PC-9 (cell line): ENCODE results near the gene ZBTB7C. TPM values are rescaled to one million over a fixed set of nuclear protein-coding genes. Genes with fewer than 3 reads are reported as not detected.

Experiments used
- BruUV-seq: library from RNA; stranded (reverse); fragments of 400-500 nt; replicated peaks from 2 replicates; lab custom pipeline; 2021; lab: Mats Ljungman, UMichigan
- CTCF ChIA-PET: fragments of 300-600 bp; sonication (Branson Sonifier 250); formaldehyde crosslinking; loops from one replicate; lab custom pipeline; 2022; ENCODE audit warnings: antibody characterized with exemption; lab: Charles Lee
- POLR2A ChIA-PET: fragments of 300-600 bp; sonication (Branson Sonifier 250); formaldehyde crosslinking; loops from one replicate; lab custom pipeline; 2022; ENCODE audit warnings: antibody characterized with exemption; ENCODE audit not compliant: unreplicated experiment; lab: Charles Lee
- DNase-seq, 2 experiments: peaks; one replicate each; pipeline versions ENCODE4 v3.0.0 to v3.0.0-alpha.2; 2015 to 2022; ENCODE audit warnings: mixed read lengths in 1 of 2
- H2AFZ ChIP-seq: fragments of 200-600 bp; sonication (generic); 2 replicates; pipeline ENCODE4 v1.8.1; 2017; ENCODE audit warnings: antibody characterized with exemption
- H3F3A ChIP-seq: fragments of 200-600 bp; sonication (generic); 2 replicates; pipeline ENCODE4 v1.8.1; 2017; ENCODE audit warnings: antibody characterized with exemption, mild to moderate bottlenecking, low read depth; ENCODE audit not compliant: insufficient read depth
- H3K27ac ChIP-seq: fragments of 200-600 bp; sonication (generic); 2 replicates; pipeline ENCODE4 v1.6.1; 2016; ENCODE audit warnings: mixed run types
- H3K27me3 ChIP-seq: fragments of 200-600 bp; sonication (generic); 2 replicates; pipeline ENCODE4 v1.6.1; 2016; ENCODE audit warnings: low read depth, mixed run types; ENCODE audit not compliant: insufficient read depth
- H3K36me3 ChIP-seq: fragments of 200-600 bp; sonication (generic); 2 replicates; pipeline ENCODE4 v1.6.1; 2016; ENCODE audit warnings: low read depth, mixed run types
- H3K4me1 ChIP-seq: fragments of 200-600 bp; sonication (generic); replicated peaks from 2 replicates; pipeline ENCODE4 v1.6.1; 2016; ENCODE audit warnings: mixed run types; ENCODE audit not compliant: insufficient read depth
- H3K4me2 ChIP-seq: fragments of 200-600 bp; sonication (generic); 2 replicates; pipeline ENCODE4 v1.6.1; 2017; ENCODE audit warnings: mixed run types
- H3K4me3 ChIP-seq: fragments of 200-600 bp; sonication (generic); 2 replicates; pipeline ENCODE4 v1.6.1; 2016; ENCODE audit warnings: mixed run types
- H3K79me2 ChIP-seq: fragments of 200-600 bp; sonication (generic); 2 replicates; pipeline ENCODE4 v1.6.1; 2017; ENCODE audit warnings: low read depth, mixed run types
- H3K9me2 ChIP-seq: fragments of 200-600 bp; sonication (generic); 2 replicates; pipeline ENCODE4 v1.8.1; 2017; ENCODE audit warnings: mild to moderate bottlenecking; ENCODE audit not compliant: insufficient read depth
- H3K9me3 ChIP-seq: fragments of 200-600 bp; sonication (generic); 2 replicates; pipeline ENCODE4 v1.8.1; 2016; ENCODE audit warnings: low read depth; ENCODE audit not compliant: insufficient read depth
- H4K20me1 ChIP-seq: fragments of 200-600 bp; sonication (generic); 2 replicates; pipeline ENCODE4 v1.8.1; 2017; ENCODE audit not compliant: insufficient read depth
- CTCF ChIP-seq: fragments of 200-600 bp; sonication (generic); conservative IDR thresholded peaks from 2 replicates; pipeline ENCODE4 v1.6.1; 2017; ENCODE audit warnings: mixed run types, antibody characterized with exemption, mild to moderate bottlenecking, moderate library complexity
- EZH2 ChIP-seq: fragments of 200-600 bp; sonication (generic); IDR thresholded peaks from 2 replicates; pipeline ENCODE4 v1.8.0; 2017; ENCODE audit warnings: antibody characterized with exemption, low read depth
- intact Hi-C: fragments of 100-400 bp; cut with micrococcal nuclease; formaldehyde crosslinking; loops from one replicate; pipeline ENCODE4 v1.10.0; 2022; ENCODE audit not compliant: unreplicated experiment
- total RNA-seq: library from RNA; stranded (reverse); gene quantifications from 2 replicates; pipeline ENCODE4 v1.2.3, GENCODE V29; 2021

The ZBTB7C gene
- total RNA-seq, 1 experiment from 2014 or later: not detected

DNA sequence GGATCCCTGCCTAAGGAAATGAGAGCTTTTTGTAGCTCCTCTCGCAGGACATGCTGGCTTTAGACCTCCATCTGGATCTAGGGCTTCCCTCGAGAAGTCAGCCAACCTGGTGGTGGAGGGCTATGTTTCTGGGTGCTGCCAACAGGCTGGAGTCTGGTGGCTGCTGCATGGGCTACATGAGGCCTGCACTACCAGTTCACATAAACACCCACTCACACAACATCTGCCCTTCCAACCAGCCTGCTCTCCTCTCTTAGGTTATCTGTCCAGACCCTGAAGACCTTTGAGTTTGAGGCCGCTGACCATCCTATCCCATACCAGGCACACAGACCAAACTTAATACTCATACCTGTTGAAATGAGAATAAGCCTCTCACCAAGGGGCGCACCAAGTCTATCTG is 427.4 kb downstream of the ZBTB7C start:
- ChIA-PET CTCF (no interaction called here), POLR2A (no interaction called here)
- DNase-seq: no peak
- no peak overlapping the region for H3K4me3 ChIP-seq
- H4K20me1 ChIP-seq: no peaks in the 10 kb centered on the region
- no peaks in the 10 kb centered on the region for H3F3A ChIP-seq
- H3K4me1 ChIP-seq: peaks cover 6% of the 10 kb centered on the region; the same call in 1 of the 2 replicates
- H3K9me3 ChIP-seq: no peaks in the 10 kb centered on the region
- BruUV-seq: no TSS peak
- no peak overlapping the region for H3K27ac ChIP-seq
- no peaks in the 10 kb centered on the region for H3K9me2 ChIP-seq
- no peak overlapping the region for H2AFZ ChIP-seq
- H3K79me2 ChIP-seq: no peaks in the 10 kb centered on the region
- intact Hi-C loops: no loop called here
- no peaks in the 10 kb centered on the region for H3K36me3 ChIP-seq
- H3K27me3 ChIP-seq: no peaks in the 10 kb centered on the region
- H3K4me2 ChIP-seq: no peak overlapping the region
- TF ChIP-seq CTCF (no peak), EZH2 (no peak)

DNA sequence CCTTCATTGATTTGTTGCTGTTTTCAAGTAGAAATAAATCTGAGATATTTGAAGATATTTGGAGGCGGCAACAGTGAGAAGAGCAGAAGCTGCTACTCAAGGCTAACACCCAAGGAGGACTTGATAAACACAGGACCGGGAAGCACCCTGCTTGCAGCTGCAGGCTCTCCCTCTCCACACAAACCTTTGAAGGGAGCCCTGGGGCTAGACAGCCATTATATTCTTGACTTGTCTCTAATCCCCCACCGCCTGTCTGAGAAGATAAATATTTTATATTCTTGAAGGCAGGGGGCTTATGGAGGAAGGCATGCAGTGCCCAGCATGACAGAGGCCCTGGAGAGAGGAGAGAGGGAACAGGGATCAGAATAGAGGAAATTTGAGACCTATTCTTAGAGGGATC is 427.9 kb downstream of the ZBTB7C start:
- ChIA-PET CTCF (no interaction called here), POLR2A (no interaction called here)
- no peaks in the 10 kb centered on the region for H3K27me3 ChIP-seq
- H3K27ac ChIP-seq: no peak overlapping the region
- no peak overlapping the region for H2AFZ ChIP-seq
- no peak overlapping the region for H3K4me3 ChIP-seq
- H3K79me2 ChIP-seq: no peaks in the 10 kb centered on the region
- H4K20me1 ChIP-seq: no peaks in the 10 kb centered on the region
- no TSS peak for BruUV-seq
- H3K9me2 ChIP-seq: no peaks in the 10 kb centered on the region
- H3K9me3 ChIP-seq: no peaks in the 10 kb centered on the region
- H3K4me2 ChIP-seq: no peak overlapping the region
- DNase-seq: no peak
- TF ChIP-seq EZH2 (no peak), CTCF (no peak)
- H3K36me3 ChIP-seq: no peaks in the 10 kb centered on the region
- H3F3A ChIP-seq: no peaks in the 10 kb centered on the region
- intact Hi-C loops: no loop called here
- H3K4me1 ChIP-seq: peaks cover 6% of the 10 kb centered on the region; the same call in 1 of the 2 replicates

DNA sequence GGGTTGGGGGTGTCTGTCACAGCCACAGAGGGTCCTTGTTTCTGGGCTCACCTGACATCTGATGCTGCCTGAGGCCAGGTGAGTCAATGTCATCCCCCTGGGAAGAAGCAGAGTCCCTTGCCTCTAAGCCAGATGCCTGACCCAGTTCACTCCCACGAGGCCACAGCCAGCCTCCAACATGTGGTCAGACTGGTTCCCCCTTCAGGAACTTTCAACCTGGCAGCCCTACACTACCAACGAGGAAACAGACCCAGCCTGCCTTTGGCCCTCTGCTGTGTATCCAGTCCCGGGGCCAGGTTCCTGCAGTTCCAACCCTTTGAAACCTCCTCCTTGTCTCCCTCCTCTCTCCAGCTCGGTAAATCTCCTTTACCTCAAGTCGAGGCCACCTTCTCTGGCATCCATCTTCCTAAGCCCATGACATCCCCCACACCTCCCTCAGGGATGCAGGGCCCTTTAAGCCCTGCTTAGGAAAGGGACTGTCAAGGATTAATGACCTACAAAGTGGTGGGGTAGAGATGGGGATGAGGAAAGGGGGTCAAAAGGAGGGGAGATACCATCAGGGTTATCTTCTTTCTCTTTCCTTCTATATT is 429.5 kb downstream of the ZBTB7C start:
- 0 out of 2 replicates have a peak overlapping the region, but pooled peaks have one; percentile 54 for H2AFZ ChIP-seq
- intact Hi-C loops: no loop called here
- BruUV-seq: no TSS peak
- H3K27me3 ChIP-seq: no peaks in the 10 kb centered on the region
- H4K20me1 ChIP-seq: no peaks in the 10 kb centered on the region
- H3K4me3 ChIP-seq: no peak overlapping the region
- DNase-seq: peak; percentile 2 to 50
- H3K4me1 ChIP-seq: peaks cover 6% of the 10 kb centered on the region; the same call in 1 of the 2 replicates
- H3K79me2 ChIP-seq: no peaks in the 10 kb centered on the region
- H3K9me2 ChIP-seq: no peaks in the 10 kb centered on the region
- H3K36me3 ChIP-seq: no peaks in the 10 kb centered on the region
- no peak overlapping the region for H3K27ac ChIP-seq
- POLR2A ChIA-PET: no interaction called here
- TF ChIP-seq EZH2 (no peak), CTCF (no peak)
- H3F3A ChIP-seq: no peaks in the 10 kb centered on the region
- H3K9me3 ChIP-seq: no peaks in the 10 kb centered on the region
- peak overlapping the region; percentile 27; the same call in 1 of the 2 replicates for H3K4me2 ChIP-seq
- CTCF ChIA-PET: no interaction called here
